Stomach (tissue), 9 donors: Measurements from ENCODE around the gene LRRC3C. TPM values are rescaled to one million over a fixed set of nuclear protein-coding genes. Genes with fewer than 3 reads are reported as not detected.

Source experiments
- DNase-seq, 2 donors: peaks; one replicate each; pipeline versions ENCODE4 v3.0.0 to v3.0.0-alpha.2; 2013 to 2019
- H3K27ac ChIP-seq, 5 donors: fragments of 200-600 bp in 4 of 5; sonication (generic) in 4 of 5; one replicate each; pipeline ENCODE4 v1.5.1; 2013 to 2019; ENCODE audit warnings: mild to moderate bottlenecking in 1 of 5, moderate library complexity in 1 of 5
- H3K27me3 ChIP-seq, 3 donors: fragments of 200-600 bp; sonication (generic); one replicate each; pipeline ENCODE4 v1.5.1; 2017 to 2019; ENCODE audit warnings: mixed run types in 1 of 3
- H3K36me3 ChIP-seq, 4 donors: fragments of 200-600 bp; sonication (generic); 1 replicate in 3 of 4; 2 replicates in 1 of 4; pipeline ENCODE4 v1.5.1; 2016 to 2019
- H3K4me1 ChIP-seq, 4 donors: fragments of 200-600 bp; sonication (generic); one replicate each; pipeline ENCODE4 v1.5.1; 2016 to 2019
- H3K4me3 ChIP-seq, 4 donors: fragments of 200-600 bp; sonication (generic) in 3 of 4; one replicate each; pipeline ENCODE4 v1.5.1; 2016 to 2019; ENCODE audit warnings: mild to moderate bottlenecking in 1 of 4
- H3K9me3 ChIP-seq, 4 donors: fragments of 200-600 bp; sonication (generic); one replicate each; pipeline ENCODE4 v1.5.1; 2016 to 2019
- EP300 ChIP-seq: sonication (generic); formaldehyde crosslinking; IDR thresholded peaks from one replicate; pipeline ENCODE4 v1.6.1; 2017; ENCODE audit warnings: antibody characterized with exemption
- POLR2A ChIP-seq, 4 donors: fragments of 450-650 bp; IDR thresholded peaks; one replicate each; pipeline ENCODE4 v1.6.1; 2016; ENCODE audit warnings: antibody characterized with exemption in 4 of 4, control low read depth in 2 of 4, mild to moderate bottlenecking in 1 of 4, moderate library complexity in 1 of 4
- POLR2AphosphoS5 ChIP-seq, 3 donors: sonication (generic); formaldehyde crosslinking; IDR thresholded peaks; one replicate each; pipeline ENCODE4 v1.6.1; 2016; ENCODE audit warnings: antibody characterized with exemption in 3 of 3
- WGBS, 5 donors: extraction: QIAGEN DNeasy Blood & Tissue Kit in 3 of 5; methylation state at CpG; one replicate each; pipeline versions ENCODE4 v1.1.5 to v1.1.7; 2013 to 2018; 5-methylcytosine and 5-hydroxymethylcytosine counted together
- intact Hi-C: fragments of 100-400 bp; cut with DNase I; formaldehyde crosslinking; loops from one replicate; pipeline ENCODE4 v1.15.1; 2023; ENCODE audit warnings: low total_unique reads
- polyA plus RNA-seq, 3 donors: library from polyadenylated mRNA; stranded (reverse); fragments of 200-250 nt; gene quantifications; one replicate each; pipeline ENCODE4 v1.2.3, GENCODE V29; 2013
- total RNA-seq, 5 donors: library from RNA; depleted of rRNA; stranded (reverse); fragments of >200 nt; gene quantifications; one replicate each; pipeline versions ENCODE4 v1.1.0 to v1.2.3, GENCODE V29; 2014 to 2016
- TF ChIP-seq, protein P1 (sequence below), 7 experiments: fragments of 450-650 bp in 4 of 7; fragments of 200-600 bp in 3 of 7; sonication (generic) in 3 of 7; IDR thresholded peaks; one replicate each; pipeline ENCODE4 v1.5.1; 2016 to 2019; ENCODE audit warnings: antibody characterized with exemption in 7 of 7, control low read depth in 2 of 7, mild to moderate bottlenecking in 1 of 7
- donor health status: healthy with polysubstance abuse.
- donor health status: Bipolar disorder and iron deficiency.
- donor health status: healthy.

LRRC3C gene
- total and polyA plus RNA-seq, 8 donors: not detected

DNA sequence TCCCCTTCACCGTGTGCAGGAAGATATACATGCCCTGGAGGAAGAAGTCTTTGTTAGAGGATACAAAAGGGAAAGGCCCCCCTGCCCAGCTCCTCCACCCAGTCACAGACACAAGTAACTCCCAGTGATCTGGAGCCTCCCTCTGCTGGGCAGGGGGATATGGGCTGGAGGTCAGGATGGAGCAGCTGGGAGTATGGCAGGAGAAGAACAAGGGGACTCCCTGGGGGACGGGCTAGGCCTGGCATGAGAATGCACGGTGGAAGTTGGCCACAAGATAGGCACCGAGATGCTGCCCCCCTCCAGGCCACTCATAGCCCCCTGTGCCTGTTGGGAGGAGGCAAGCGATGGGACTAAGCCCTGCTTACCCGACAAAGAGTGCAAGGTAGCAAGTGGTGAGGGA lies 4.3 kb upstream of the LRRC3C start:
- H3K36me3 ChIP-seq: peaks cover 33 to 63% (median 53%) of the 10 kb centered on the region in 4 donors
- H3K9me3 ChIP-seq: no peaks in the 10 kb centered on the region
- DNase-seq: no peak
- 87 to 94% (median 91%) methylated on average over 6 of the region's 6 CpGs for WGBS, 5 donors
- peaks cover 27 to 55% (median 42%) of the 10 kb centered on the region in 4 donors for H3K4me1 ChIP-seq
- no peaks in the 10 kb centered on the region for H3K27me3 ChIP-seq
- H3K27ac ChIP-seq: no peak overlapping the region
- no peak overlapping the region for H3K4me3 ChIP-seq
- TF ChIP-seq POLR2AphosphoS5 (IDR thresholded peaks at IDR 0.05) (no peak), POLR2A (IDR thresholded peaks at IDR 0.05) (no peak), EP300 (no peak)
- TF ChIP-seq, protein P1, sequence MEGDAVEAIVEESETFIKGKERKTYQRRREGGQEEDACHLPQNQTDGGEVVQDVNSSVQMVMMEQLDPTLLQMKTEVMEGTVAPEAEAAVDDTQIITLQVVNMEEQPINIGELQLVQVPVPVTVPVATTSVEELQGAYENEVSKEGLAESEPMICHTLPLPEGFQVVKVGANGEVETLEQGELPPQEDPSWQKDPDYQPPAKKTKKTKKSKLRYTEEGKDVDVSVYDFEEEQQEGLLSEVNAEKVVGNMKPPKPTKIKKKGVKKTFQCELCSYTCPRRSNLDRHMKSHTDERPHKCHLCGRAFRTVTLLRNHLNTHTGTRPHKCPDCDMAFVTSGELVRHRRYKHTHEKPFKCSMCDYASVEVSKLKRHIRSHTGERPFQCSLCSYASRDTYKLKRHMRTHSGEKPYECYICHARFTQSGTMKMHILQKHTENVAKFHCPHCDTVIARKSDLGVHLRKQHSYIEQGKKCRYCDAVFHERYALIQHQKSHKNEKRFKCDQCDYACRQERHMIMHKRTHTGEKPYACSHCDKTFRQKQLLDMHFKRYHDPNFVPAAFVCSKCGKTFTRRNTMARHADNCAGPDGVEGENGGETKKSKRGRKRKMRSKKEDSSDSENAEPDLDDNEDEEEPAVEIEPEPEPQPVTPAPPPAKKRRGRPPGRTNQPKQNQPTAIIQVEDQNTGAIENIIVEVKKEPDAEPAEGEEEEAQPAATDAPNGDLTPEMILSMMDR (IDR thresholded peaks at IDR 0.05): no peak
- intact Hi-C loops: no loop called here

- intact Hi-C loops: no loop called here
- Histone ChIP-seq H3K4me1 (peaks cover 35 to 63% (median 49%) of the 10 kb centered on the region in 4 donors), H3K9me3 (no peaks in the 10 kb centered on the region), H3K36me3 (peaks cover 33 to 60% (median 50%) of the 10 kb centered on the region in 4 donors), H3K27me3 (no peaks in the 10 kb centered on the region), H3K27ac (peak overlapping the region in 1 of 5 donors; percentile 16), H3K4me3 (no peak overlapping the region)
- TF ChIP-seq, protein P1 (IDR thresholded peaks at IDR 0.05): no peak
- TF ChIP-seq EP300: no peak
- TF ChIP-seq POLR2A (IDR thresholded peaks at IDR 0.05): no peak
- no peak for TF ChIP-seq POLR2AphosphoS5 (IDR thresholded peaks at IDR 0.05)
- 67 to 74% (median 71%) methylated on average over 14 to 17 of the region's 17 CpGs for WGBS, 5 donors
- DNase-seq: peak in 1 of 2 donors; percentile 39
These were observed 3.5 kb upstream of the LRRC3C start for GRCh38 chr17:39923836-39924690.

GRCh38 chr17:39924691-39925055 lies 2.9 kb upstream of the LRRC3C start:
- H3K4me3 ChIP-seq: no peak overlapping the region
- no peak for DNase-seq
- H3K27ac ChIP-seq: peak overlapping the region in 2 of 5 donors; percentile 4 to 16
- H3K4me1 ChIP-seq: peaks cover 36 to 70% (median 52%) of the 10 kb centered on the region in 4 donors
- H3K36me3 ChIP-seq: peaks cover 33 to 54% (median 46%) of the 10 kb centered on the region in 4 donors
- H3K27me3 ChIP-seq: no peaks in the 10 kb centered on the region
- intact Hi-C loops: no loop called here
- no peaks in the 10 kb centered on the region for H3K9me3 ChIP-seq
- WGBS, 5 donors: 64 to 73% (median 64%) methylated on average over 3 of the region's 3 CpGs
- TF ChIP-seq EP300 (no peak), POLR2AphosphoS5 (IDR thresholded peaks at IDR 0.05) (no peak), POLR2A (IDR thresholded peaks at IDR 0.05) (no peak)
- TF ChIP-seq, protein P1 (IDR thresholded peaks at IDR 0.05): no peak

DNA sequence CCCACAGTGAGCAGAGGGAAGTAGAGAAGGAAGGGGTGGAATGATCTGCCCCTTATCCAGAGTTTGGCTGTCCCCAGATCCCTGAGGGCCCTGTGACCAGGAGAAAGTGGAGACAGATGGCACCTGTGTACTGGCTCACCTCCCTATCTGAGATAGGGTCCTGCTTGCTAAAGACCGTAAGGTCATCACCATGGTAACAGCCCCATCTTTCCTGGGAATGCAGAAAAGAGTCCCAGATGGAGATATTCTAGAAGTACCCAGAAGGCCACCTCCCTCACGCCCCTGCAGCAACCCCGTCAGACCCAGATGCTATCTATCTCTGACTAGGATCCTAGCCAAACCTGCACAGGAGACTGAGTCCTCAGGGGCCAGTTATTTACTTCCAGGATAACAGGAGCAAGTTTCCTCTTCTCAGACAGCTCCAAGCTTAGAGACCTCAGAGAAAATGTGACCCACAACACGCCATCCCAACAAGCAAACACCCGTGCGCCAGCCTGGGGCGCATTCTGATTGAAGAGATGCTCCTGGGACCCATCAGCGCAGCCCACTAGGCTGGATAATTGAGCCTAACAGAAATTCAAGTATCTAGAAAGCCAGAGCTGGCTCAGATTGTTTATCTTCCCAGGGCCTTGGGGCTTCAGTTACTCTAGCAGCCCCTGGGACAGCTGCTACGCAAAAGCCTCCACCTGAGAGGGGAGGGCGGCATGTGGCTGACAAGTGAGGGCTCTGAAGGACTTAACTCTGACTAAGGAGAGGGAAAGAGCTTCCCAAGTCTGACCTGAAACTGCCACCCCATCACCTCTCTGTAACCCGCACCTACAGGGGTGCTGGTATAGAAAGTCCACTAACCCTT lies 2.0 kb upstream of the LRRC3C start:
- no peaks in the 10 kb centered on the region for H3K27me3 ChIP-seq
- no peak for TF ChIP-seq POLR2AphosphoS5 (IDR thresholded peaks at IDR 0.05)
- no peak for TF ChIP-seq EP300
- TF ChIP-seq, protein P1 (IDR thresholded peaks at IDR 0.05): no peak
- H3K27ac ChIP-seq: peak overlapping the region in 3 of 5 donors; percentile 94 to 96 (median 95)
- 60 to 75% (median 71%) methylated on average over 10 to 11 of the region's 11 CpGs for WGBS, 5 donors
- intact Hi-C loops: no loop called here
- H3K4me3 ChIP-seq: peak overlapping the region in 3 of 4 donors; percentile 90 to 92 (median 92)
- DNase-seq: no peak
- H3K9me3 ChIP-seq: no peaks in the 10 kb centered on the region
- H3K4me1 ChIP-seq: peaks cover 36 to 73% (median 54%) of the 10 kb centered on the region in 4 donors
- H3K36me3 ChIP-seq: peaks cover 33 to 46% (median 38%) of the 10 kb centered on the region in 4 donors
